CD4-positive, CD25-positive, alpha-beta regulatory T cell (primary cell): Measurements from ENCODE around the gene CCNJL. TPM values are rescaled to one million over a fixed set of nuclear protein-coding genes. Genes with fewer than 3 reads are reported as not detected.

Experiments
- ATAC-seq, 2 donors: fragments of 150-1000 bp; cut with Tn5 transposase; one replicate each; pipeline ENCODE4 v1.10.0; 2021; ENCODE audit warnings: low read depth in 2 of 2, moderate number of reproducible peaks in 2 of 2, moderate library complexity in 1 of 2
- DNase-seq, 3 donors: peaks; one replicate each; pipeline versions ENCODE4 v3.0.0 to v3.0.0-alpha.2; 2012 to 2022; ENCODE audit warnings: mixed read lengths in 1 of 3
- H3K27ac ChIP-seq: one replicate; pipeline ENCODE4 v1.7.0; 2013; ENCODE audit warnings: mild to moderate bottlenecking, low read length; ENCODE audit not compliant: insufficient read depth, poor library complexity, severe bottlenecking
- H3K27me3 ChIP-seq: one replicate; pipeline ENCODE4 v1.7.0; 2013; ENCODE audit warnings: low read length; ENCODE audit not compliant: control insufficient read depth, insufficient read depth
- H3K36me3 ChIP-seq: one replicate; pipeline ENCODE4 v1.7.0; 2013; ENCODE audit warnings: mild to moderate bottlenecking, low read length, moderate library complexity; ENCODE audit not compliant: control insufficient read depth, insufficient read depth
- H3K4me1 ChIP-seq: 2 replicates; pipeline ENCODE4 v1.7.0; 2013; ENCODE audit warnings: mild to moderate bottlenecking, low read length; ENCODE audit not compliant: insufficient read depth, control insufficient read depth, poor library complexity, severe bottlenecking
- H3K4me3 ChIP-seq: one replicate; pipeline ENCODE4 v1.7.0; 2013; ENCODE audit warnings: low read depth, mild to moderate bottlenecking, low read length, moderate library complexity
- H3K9me3 ChIP-seq, 2 experiments: 1 replicate in 1 of 2; 2 replicates in 1 of 2; pipeline ENCODE4 v1.7.0; 2013; ENCODE audit warnings: low read length in 2 of 2, mild to moderate bottlenecking in 1 of 2, moderate library complexity in 1 of 2; ENCODE audit not compliant: control insufficient read depth in 2 of 2
- H3K27ac Mint-ChIP-seq, 3 donors: one replicate each; pipeline ENCODE4 v1.8.0; 2020 to 2022; ENCODE audit warnings: mild to moderate bottlenecking in 3 of 3, mixed read lengths in 3 of 3, moderate library complexity in 2 of 3
- H3K27me3 Mint-ChIP-seq: one replicate; pipeline ENCODE4 v1.8.0; 2022; ENCODE audit warnings: mild to moderate bottlenecking, mixed read lengths
- H3K36me3 Mint-ChIP-seq: one replicate; pipeline ENCODE4 v1.8.0; 2020; ENCODE audit warnings: mixed read lengths
- H3K4me1 Mint-ChIP-seq, 4 donors: one replicate each; pipeline ENCODE4 v1.8.0; 2020 to 2022; ENCODE audit warnings: mixed read lengths in 4 of 4, mild to moderate bottlenecking in 1 of 4
- H3K4me3 Mint-ChIP-seq, 4 donors: one replicate each; pipeline ENCODE4 v1.8.0; 2020 to 2022; ENCODE audit warnings: mild to moderate bottlenecking in 4 of 4, mixed read lengths in 4 of 4, moderate library complexity in 3 of 4
- H3K9me3 Mint-ChIP-seq, 7 donors: one replicate each; pipeline ENCODE4 v1.8.0; 2020 to 2022; ENCODE audit warnings: mixed read lengths in 7 of 7, mild to moderate bottlenecking in 3 of 7, moderate library complexity in 2 of 7
- polyA plus RNA-seq, 4 donors: library from polyadenylated mRNA; unstranded; fragments of 300-500 nt; fragmentation: Illumina TruSeq; gene quantifications; one replicate each; pipeline ENCODE4 v1.2.3, GENCODE V29; 2021
- total RNA-seq: library from RNA; stranded (reverse); gene quantifications from one replicate; pipeline ENCODE4 v1.2.3, GENCODE V29; 2022

The CCNJL gene
- total and polyA plus RNA-seq, 5 donors from 2014 or later, result not detected

DNA sequence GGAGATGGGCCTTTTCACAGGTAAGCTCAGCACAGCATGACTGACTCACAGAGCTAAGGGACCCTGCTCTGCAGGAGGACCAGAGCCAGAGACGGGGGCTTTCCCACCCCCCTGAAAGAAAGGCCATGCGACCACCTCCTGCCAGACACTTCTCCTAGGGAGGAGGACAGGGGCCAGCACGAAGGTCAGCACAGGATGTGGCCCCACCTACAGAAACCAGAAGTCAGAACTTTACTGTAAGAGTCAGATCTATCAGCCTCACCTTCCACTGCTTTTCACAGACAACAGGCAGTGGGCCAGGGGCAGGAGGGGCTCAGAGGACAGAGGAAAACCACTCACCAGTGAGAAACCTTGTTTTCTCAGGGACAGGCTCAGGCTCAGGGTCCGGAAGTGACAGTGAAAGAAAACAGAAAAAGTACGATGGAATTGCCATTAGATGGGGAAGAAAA, 37.9 kb downstream of the CCNJL start:
- Histone ChIP-seq H3K4me3 (no peak overlapping the region), H3K9me3 (no peaks in the 10 kb centered on the region), H3K4me1 (no peaks in the 10 kb centered on the region), H3K36me3 (no peaks in the 10 kb centered on the region), H3K27me3 (no peaks in the 10 kb centered on the region), H3K27ac (no peak overlapping the region)
- H3K36me3 Mint-ChIP-seq, result no peaks in the 10 kb centered on the region
- H3K9me3 Mint-ChIP-seq, result no peaks in the 10 kb centered on the region
- no peak overlapping the region for H3K27ac Mint-ChIP-seq
- H3K4me1 Mint-ChIP-seq, result no peaks in the 10 kb centered on the region
- H3K4me3 Mint-ChIP-seq, result no peak overlapping the region
- no peak for ATAC-seq
- DNase-seq, result peak in 1 of 3 donors; percentile 10
- peaks cover 8% of the 10 kb centered on the region for H3K27me3 Mint-ChIP-seq

GRCh38 chr5:160272889-160273288, 39.5 kb downstream of the CCNJL start:
- H3K27me3 Mint-ChIP-seq, result peaks cover 16% of the 10 kb centered on the region
- H3K4me3 ChIP-seq, result no peak overlapping the region
- no peaks in the 10 kb centered on the region for H3K9me3 Mint-ChIP-seq
- H3K9me3 ChIP-seq, result no peaks in the 10 kb centered on the region
- H3K36me3 Mint-ChIP-seq, result no peaks in the 10 kb centered on the region
- no peaks in the 10 kb centered on the region for H3K4me1 ChIP-seq
- no peak overlapping the region for H3K4me3 Mint-ChIP-seq
- no peaks in the 10 kb centered on the region for H3K36me3 ChIP-seq
- ATAC-seq (no peak), DNase-seq (no peak)
- H3K27ac Mint-ChIP-seq, result peak overlapping the region in 1 of 3 donors; percentile 26
- no peak overlapping the region for H3K27ac ChIP-seq
- no peaks in the 10 kb centered on the region for H3K4me1 Mint-ChIP-seq
- H3K27me3 ChIP-seq, result no peaks in the 10 kb centered on the region

- Histone ChIP-seq H3K27ac (no peak overlapping the region), H3K9me3 (no peaks in the 10 kb centered on the region), H3K4me1 (no peaks in the 10 kb centered on the region), H3K4me3 (no peak overlapping the region), H3K36me3 (no peaks in the 10 kb centered on the region), H3K27me3 (no peaks in the 10 kb centered on the region)
- H3K4me3 Mint-ChIP-seq, result no peak overlapping the region
- H3K9me3 Mint-ChIP-seq, result no peaks in the 10 kb centered on the region
- H3K36me3 Mint-ChIP-seq, result no peaks in the 10 kb centered on the region
- H3K27me3 Mint-ChIP-seq, result peaks cover 17% of the 10 kb centered on the region
- DNase-seq (no peak), ATAC-seq (no peak)
- H3K4me1 Mint-ChIP-seq, result no peaks in the 10 kb centered on the region
- no peak overlapping the region for H3K27ac Mint-ChIP-seq
These were observed 40.1 kb downstream of the CCNJL start for GRCh38 chr5:160272264-160272663.

DNA sequence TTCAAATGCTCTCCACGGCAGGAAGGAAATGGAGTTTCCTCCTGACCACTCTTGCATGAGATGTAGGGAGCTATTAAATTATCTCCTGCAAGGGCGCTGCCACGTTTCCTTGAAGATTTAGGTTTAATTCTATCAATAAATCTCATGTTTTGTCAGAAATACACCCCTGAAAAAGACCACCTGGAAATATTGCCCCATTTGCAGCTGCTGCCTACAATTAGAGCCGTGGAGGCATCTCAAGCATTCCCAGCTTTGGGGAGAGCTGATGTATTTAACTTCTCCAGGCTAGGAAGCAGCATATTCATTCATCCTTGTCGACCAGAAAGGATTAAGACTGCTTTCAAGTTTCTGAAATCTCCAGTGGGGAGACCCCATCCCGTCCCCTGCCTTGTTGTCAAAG, 40.5 kb downstream of the CCNJL start:
- Mint-ChIP-seq H3K27me3 (peaks cover 17% of the 10 kb centered on the region), H3K4me3 (no peak overlapping the region), H3K36me3 (no peaks in the 10 kb centered on the region), H3K27ac (no peak overlapping the region), H3K4me1 (no peaks in the 10 kb centered on the region), H3K9me3 (no peaks in the 10 kb centered on the region)
- H3K27me3 ChIP-seq, result no peaks in the 10 kb centered on the region
- no peak overlapping the region for H3K4me3 ChIP-seq
- no peak overlapping the region for H3K27ac ChIP-seq
- H3K9me3 ChIP-seq, result no peaks in the 10 kb centered on the region
- H3K36me3 ChIP-seq, result no peaks in the 10 kb centered on the region
- no peaks in the 10 kb centered on the region for H3K4me1 ChIP-seq
- ATAC-seq (no peak), DNase-seq (no peak)

- no peak overlapping the region for H3K27ac Mint-ChIP-seq
- H3K9me3 Mint-ChIP-seq, result no peaks in the 10 kb centered on the region
- DNase-seq (peak in 1 of 3 donors; percentile 22), ATAC-seq (no peak)
- H3K4me1 Mint-ChIP-seq, result no peaks in the 10 kb centered on the region
- Histone ChIP-seq H3K4me3 (no peak overlapping the region), H3K36me3 (no peaks in the 10 kb centered on the region), H3K27ac (no peak overlapping the region), H3K27me3 (no peaks in the 10 kb centered on the region), H3K9me3 (no peaks in the 10 kb centered on the region), H3K4me1 (no peaks in the 10 kb centered on the region)
- no peaks in the 10 kb centered on the region for H3K36me3 Mint-ChIP-seq
- no peak overlapping the region for H3K4me3 Mint-ChIP-seq
- H3K27me3 Mint-ChIP-seq, result peaks cover 17% of the 10 kb centered on the region
These were observed 41.0 kb downstream of the CCNJL start for GRCh38 chr5:160271396-160271795.

DNA sequence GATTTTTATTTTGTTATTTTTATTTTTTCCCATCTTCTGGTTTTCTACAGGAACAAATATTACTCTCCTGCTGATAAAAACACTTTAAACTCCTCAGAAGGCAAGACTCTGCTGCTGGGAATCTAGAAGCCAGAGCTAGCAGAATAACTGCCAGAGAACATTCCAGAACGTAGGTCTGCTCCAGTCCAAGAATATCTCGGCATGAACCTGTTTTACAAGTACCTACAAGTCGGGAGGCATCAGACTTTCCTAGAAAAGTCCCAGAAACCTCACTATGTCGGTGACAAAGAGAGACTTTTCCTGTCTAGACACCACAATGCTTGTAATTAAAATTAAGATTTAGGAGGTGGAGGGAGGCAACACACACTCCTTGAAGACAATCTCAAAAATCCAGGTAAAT, 41.7 kb downstream of the CCNJL start:
- peaks cover 17% of the 10 kb centered on the region for H3K27me3 Mint-ChIP-seq

GRCh38 chr5:160269017-160269416, 43.3 kb downstream of the CCNJL start:
- no peak overlapping the region for H3K27ac ChIP-seq
- no peaks in the 10 kb centered on the region for H3K27me3 ChIP-seq
- no peaks in the 10 kb centered on the region for H3K36me3 ChIP-seq
- no peaks in the 10 kb centered on the region for H3K9me3 ChIP-seq
- Mint-ChIP-seq H3K4me3 (no peak overlapping the region), H3K36me3 (no peaks in the 10 kb centered on the region), H3K4me1 (no peaks in the 10 kb centered on the region), H3K27ac (no peak overlapping the region), H3K9me3 (no peaks in the 10 kb centered on the region), H3K27me3 (peaks cover 9% of the 10 kb centered on the region)
- H3K4me1 ChIP-seq, result no peaks in the 10 kb centered on the region
- no peak for DNase-seq
- peak in 1 of 2 donors; percentile 12 for ATAC-seq
- H3K4me3 ChIP-seq, result no peak overlapping the region

More for the DNA sequence above, 41.7 kb downstream of the CCNJL start:
- H3K27me3 ChIP-seq, result no peaks in the 10 kb centered on the region
- H3K9me3 Mint-ChIP-seq, result no peaks in the 10 kb centered on the region
- no peak overlapping the region for H3K4me3 ChIP-seq
- DNase-seq (no peak), ATAC-seq (no peak)
- H3K4me3 Mint-ChIP-seq, result no peak overlapping the region
- no peak overlapping the region for H3K27ac Mint-ChIP-seq
- H3K36me3 Mint-ChIP-seq, result no peaks in the 10 kb centered on the region
- no peaks in the 10 kb centered on the region for H3K36me3 ChIP-seq
- no peaks in the 10 kb centered on the region for H3K4me1 Mint-ChIP-seq
- H3K9me3 ChIP-seq, result no peaks in the 10 kb centered on the region
- H3K27ac ChIP-seq, result no peak overlapping the region
- H3K4me1 ChIP-seq, result no peaks in the 10 kb centered on the region

DNA sequence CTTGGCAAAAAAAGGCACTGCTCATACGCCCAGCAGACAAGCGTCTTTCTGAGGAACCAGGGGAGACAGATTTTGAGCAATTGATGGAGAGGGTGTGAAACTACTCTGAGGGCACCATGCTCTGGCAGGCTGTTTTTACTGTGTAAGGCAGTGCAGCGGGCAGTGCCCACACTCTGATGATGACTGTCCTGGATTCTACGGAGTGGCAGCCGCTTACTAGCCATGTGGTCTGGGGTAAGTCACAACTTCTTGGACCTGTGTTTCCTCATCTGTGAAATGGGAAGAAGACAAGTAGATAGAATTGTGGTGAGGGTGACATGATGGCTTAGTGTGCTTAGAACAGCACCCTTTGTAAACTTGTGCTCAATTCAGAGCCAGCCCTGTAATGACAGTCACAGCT, 44.2 kb downstream of the CCNJL start:
- Histone ChIP-seq H3K27me3 (no peaks in the 10 kb centered on the region), H3K9me3 (no peaks in the 10 kb centered on the region), H3K4me3 (no peak overlapping the region), H3K27ac (no peak overlapping the region), H3K4me1 (no peaks in the 10 kb centered on the region), H3K36me3 (no peaks in the 10 kb centered on the region)
- ATAC-seq, result no peak
- H3K4me1 Mint-ChIP-seq, result no peaks in the 10 kb centered on the region
- H3K4me3 Mint-ChIP-seq, result no peak overlapping the region
- no peak for DNase-seq
- H3K36me3 Mint-ChIP-seq, result no peaks in the 10 kb centered on the region
- H3K27me3 Mint-ChIP-seq, result peaks cover 9% of the 10 kb centered on the region
- H3K9me3 Mint-ChIP-seq, result no peaks in the 10 kb centered on the region
- H3K27ac Mint-ChIP-seq, result no peak overlapping the region
